Measurements from ENCODE around the gene DOCK1.

GRCh38 chr10:127228195-127228787 is 323.1 kb downstream of the DOCK1 start:
- no peak for TF ChIP-seq EZH2phosphoT487 (IDR thresholded peaks at IDR 0.05; ENCODE audit: borderline replicate concordance)
- TF ChIP-seq CTCF (conservative IDR thresholded peaks at IDR 0.05; ENCODE audit: low read length) = no peak
